GM23338 (cell line): ENCODE results near the gene UPP1. TPM values are rescaled to one million over a fixed set of nuclear protein-coding genes. Genes with fewer than 3 reads are reported as not detected.

ENCODE experiments used
- ATAC-seq: fragments of 200-7000 bp; cut with Tn5 transposase; 3 replicates; pipeline ENCODE4 v1.9.1; 2020
- DNase-seq: peaks from one replicate; pipeline ENCODE4 v3.0.0-alpha.2; 2015; ENCODE audit warnings: low spot score
- H2AFZ ChIP-seq: fragments of 200-600 bp; sonication (generic); 2 replicates; pipeline ENCODE4 v1.8.0; 2016; ENCODE audit warnings: antibody characterized with exemption, mild to moderate bottlenecking, moderate library complexity
- H3F3A ChIP-seq: fragments of 200-600 bp; sonication (generic); replicated peaks from 2 replicates; pipeline ENCODE4 v1.8.0; 2017; ENCODE audit warnings: antibody characterized with exemption, mixed run types, low read depth
- H3K27ac ChIP-seq: fragments of 200-600 bp; sonication (generic); 2 replicates; pipeline ENCODE4 v1.6.1; 2016; ENCODE audit warnings: low read depth
- H3K27me3 ChIP-seq: fragments of 200-600 bp; sonication (generic); 2 replicates; pipeline ENCODE4 v1.8.0; 2016; ENCODE audit warnings: mild to moderate bottlenecking, mixed run types, moderate library complexity; ENCODE audit not compliant: insufficient read depth
- H3K36me3 ChIP-seq: fragments of 200-600 bp; sonication (generic); 2 replicates; pipeline ENCODE4 v1.8.0; 2016; ENCODE audit warnings: mild to moderate bottlenecking; ENCODE audit not compliant: insufficient read depth
- H3K4me1 ChIP-seq: fragments of 200-600 bp; sonication (generic); 2 replicates; pipeline ENCODE4 v1.8.0; 2016; ENCODE audit warnings: mild to moderate bottlenecking, moderate library complexity; ENCODE audit not compliant: insufficient read depth
- H3K4me2 ChIP-seq: fragments of 200-600 bp; sonication (generic); 2 replicates; pipeline ENCODE4 v1.7.1; 2017; ENCODE audit warnings: mixed run types
- H3K4me3 ChIP-seq: fragments of 200-600 bp; sonication (generic); 2 replicates; pipeline ENCODE4 v1.6.1; 2016; ENCODE audit warnings: mixed run types
- H3K79me2 ChIP-seq: fragments of 200-600 bp; sonication (generic); replicated peaks from 2 replicates; pipeline ENCODE4 v1.8.0; 2017; ENCODE audit warnings: mild to moderate bottlenecking; ENCODE audit not compliant: insufficient read depth
- H3K9me2 ChIP-seq: fragments of 200-600 bp; sonication (generic); 2 replicates; pipeline ENCODE4 v1.8.0; 2017; ENCODE audit not compliant: insufficient read depth
- H4K20me1 ChIP-seq: fragments of 200-600 bp; sonication (generic); replicated peaks from 2 replicates; pipeline ENCODE4 v1.8.0; 2017; ENCODE audit warnings: mild to moderate bottlenecking; ENCODE audit not compliant: insufficient read depth
- H3K27ac Mint-ChIP-seq: 2 replicates; pipeline ENCODE4 v1.8.0; 2020; ENCODE audit warnings: inconsistent platforms, mild to moderate bottlenecking, moderate library complexity, mixed read lengths
- H3K27me3 Mint-ChIP-seq: 3 replicates; pipeline ENCODE4 v1.8.0; 2022; ENCODE audit warnings: low read depth, mild to moderate bottlenecking, moderate library complexity, mixed read lengths, inconsistent platforms; ENCODE audit not compliant: insufficient read depth, poor library complexity
- H3K36me3 Mint-ChIP-seq: 3 replicates; pipeline ENCODE4 v1.8.0; 2021; ENCODE audit warnings: low read depth, mild to moderate bottlenecking, inconsistent platforms, moderate library complexity, mixed read lengths
- H3K4me1 Mint-ChIP-seq: 3 replicates; pipeline ENCODE4 v1.8.0; 2020; ENCODE audit warnings: mild to moderate bottlenecking, inconsistent platforms, mixed read lengths
- H3K4me3 Mint-ChIP-seq: 3 replicates; pipeline ENCODE4 v1.8.0; 2021; ENCODE audit warnings: moderate library complexity, mild to moderate bottlenecking, inconsistent platforms, mixed read lengths
- H3K9me3 Mint-ChIP-seq: 3 replicates; pipeline ENCODE4 v1.8.0; 2020; ENCODE audit warnings: moderate library complexity, mild to moderate bottlenecking, inconsistent platforms, mixed read lengths
- CTCF ChIP-seq, 2 experiments: fragments of 200-600 bp in 1 of 2; sonication (generic) in 1 of 2; conservative IDR thresholded peaks; 2 replicates each; pipeline versions ENCODE4 v1.5.1 to v1.6.1; 2016 to 2017; ENCODE audit warnings: antibody characterized with exemption in 2 of 2, low read depth in 2 of 2, mild to moderate bottlenecking in 2 of 2, moderate library complexity in 1 of 2
- ETS1 ChIP-seq: IDR thresholded peaks from 2 replicates; pipeline ENCODE4 v1.6.1; 2016; ENCODE audit warnings: antibody characterized with exemption
- EZH2 ChIP-seq: fragments of 200-600 bp; sonication (generic); IDR thresholded peaks from one replicate; pipeline ENCODE4 v1.8.0; 2017; ENCODE audit warnings: antibody characterized with exemption, mild to moderate bottlenecking, low read depth; ENCODE audit not compliant: unreplicated experiment
- EZH2phosphoT487 ChIP-seq: fragments of 200-600 bp; sonication (generic); IDR thresholded peaks from one replicate; pipeline ENCODE4 v1.8.1; 2018; ENCODE audit warnings: antibody characterized with exemption; ENCODE audit not compliant: unreplicated experiment
- JUNB ChIP-seq: IDR thresholded peaks from one replicate; pipeline ENCODE4 v1.6.1; 2016; ENCODE audit warnings: antibody characterized with exemption; ENCODE audit not compliant: unreplicated experiment
- POLR2AphosphoS5 ChIP-seq: IDR thresholded peaks from 2 replicates; pipeline ENCODE4 v1.6.1; 2016; ENCODE audit warnings: antibody characterized with exemption, low read depth
- REST ChIP-seq: IDR thresholded peaks from one replicate; pipeline ENCODE4 v1.6.1; 2018; ENCODE audit warnings: antibody characterized with exemption; ENCODE audit not compliant: unreplicated experiment
- STAT1 ChIP-seq: IDR thresholded peaks from one replicate; pipeline ENCODE4 v1.6.1; 2016; ENCODE audit warnings: antibody characterized with exemption; ENCODE audit not compliant: unreplicated experiment
- ZNF114 ChIP-seq: fragments of 250-450 bp; sonication (Bioruptor Pico); IDR thresholded peaks from 2 replicates; pipeline ENCODE4 v1.5.0; 2020; ENCODE audit warnings: mild to moderate bottlenecking, moderate library complexity
- ZNF462 ChIP-seq: fragments of 250-450 bp; sonication (Bioruptor Pico); IDR thresholded peaks from 2 replicates; pipeline ENCODE4 v1.5.0; 2020; ENCODE audit warnings: mild to moderate bottlenecking, moderate library complexity
- polyA plus RNA-seq: library from polyadenylated mRNA; unstranded; fragments of >200 nt; fragmentation: Nextera tagmentation; extraction: Ambion mirVana; gene quantifications from 2 replicates; pipeline ENCODE4 v1.2.1, GENCODE V29; 2016
- total RNA-seq: library from RNA; depleted of rRNA; stranded (reverse); fragments of >200 nt; shearing (Covaris generic); gene quantifications from 2 replicates; pipeline ENCODE4 v1.2.3, GENCODE V29; 2014

UPP1 gene
- total and polyA plus RNA-seq, 2 experiments from 2014 or later = 22.7 to 43.5 TPM

- no peak for TF ChIP-seq ETS1
- no peak for TF ChIP-seq EZH2phosphoT487
- no peak for TF ChIP-seq JUNB
Measured at GRCh38 chr7:48112401-48113165, 23.5 kb downstream of the UPP1 start (continued).

- H3K4me3 Mint-ChIP-seq = no peak overlapping the region
- ATAC-seq (no peak), DNase-seq (no peak)
- Histone ChIP-seq H2AFZ (no peak overlapping the region), H4K20me1 (no peaks in the 10 kb centered on the region), H3K4me1 (0 out of 2 replicates have a peak, but pooled peaks cover 3% of the 10 kb centered on the region), H3K4me2 (no peak overlapping the region), H3K4me3 (no peak overlapping the region), H3K79me2 (no peaks in the 10 kb centered on the region), H3K27ac (no peak overlapping the region), H3K36me3 (no peaks in the 10 kb centered on the region), H3K9me2 (no peaks in the 10 kb centered on the region), H3F3A (no peaks in the 10 kb centered on the region), H3K27me3 (no peaks in the 10 kb centered on the region)
- H3K27ac Mint-ChIP-seq = no peak overlapping the region
- peaks cover 14% of the 10 kb centered on the region for H3K36me3 Mint-ChIP-seq
- peaks cover 14% of the 10 kb centered on the region for H3K4me1 Mint-ChIP-seq
- peaks cover 13% of the 10 kb centered on the region for H3K27me3 Mint-ChIP-seq
- no peaks in the 10 kb centered on the region for H3K9me3 Mint-ChIP-seq
- TF ChIP-seq ZNF114 (no peak), POLR2AphosphoS5 (no peak), ETS1 (no peak), CTCF (conservative IDR thresholded peaks at IDR 0.05; ENCODE audit: low read depth in 2 of 2) (no peak), ZNF462 (CRISPR knock-in tag) (no peak), EZH2 (no peak), REST (no peak), STAT1 (no peak), JUNB (no peak)
Measured at GRCh38 chr7:48113275-48113674, 24.2 kb downstream of the UPP1 start.
